ENCODE data around the gene SLC7A7. TPM values are rescaled to one million over a fixed set of nuclear protein-coding genes. Genes with fewer than 3 reads are reported as not detected.
"Not testable (repeated sequence)": the region's sequence is repeated elsewhere in the genome, so short reads cannot be mapped to it uniquely, and the experiment has no call there.

SLC7A7 gene
- total RNA-seq, 1 donor from 2014 or later = 4.6 TPM

DNA sequence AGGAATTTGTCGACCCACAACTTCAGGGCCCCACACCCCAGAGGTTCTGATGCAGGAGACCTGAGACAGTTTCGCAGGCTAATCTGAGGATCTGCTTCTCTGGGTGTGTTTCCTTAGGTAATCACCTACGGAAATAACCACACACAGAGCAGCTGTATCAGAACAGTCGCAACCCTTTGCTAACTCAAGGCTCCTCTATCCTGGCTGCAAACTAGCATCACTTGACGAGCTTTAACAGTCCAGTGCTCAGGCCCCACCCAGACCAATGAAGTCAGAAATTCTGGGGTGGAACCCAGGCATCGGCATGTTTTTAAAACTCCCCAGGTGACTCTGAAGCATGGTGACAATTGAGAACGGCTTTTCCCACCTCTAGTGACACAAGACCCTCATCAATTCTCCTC lies 20.7 kb downstream of the SLC7A7 start:
- H3K27ac ChIP-seq (replicated peaks) = no peak overlapping the region
- no peak for DNase-seq
- TF ChIP-seq, protein P1, sequence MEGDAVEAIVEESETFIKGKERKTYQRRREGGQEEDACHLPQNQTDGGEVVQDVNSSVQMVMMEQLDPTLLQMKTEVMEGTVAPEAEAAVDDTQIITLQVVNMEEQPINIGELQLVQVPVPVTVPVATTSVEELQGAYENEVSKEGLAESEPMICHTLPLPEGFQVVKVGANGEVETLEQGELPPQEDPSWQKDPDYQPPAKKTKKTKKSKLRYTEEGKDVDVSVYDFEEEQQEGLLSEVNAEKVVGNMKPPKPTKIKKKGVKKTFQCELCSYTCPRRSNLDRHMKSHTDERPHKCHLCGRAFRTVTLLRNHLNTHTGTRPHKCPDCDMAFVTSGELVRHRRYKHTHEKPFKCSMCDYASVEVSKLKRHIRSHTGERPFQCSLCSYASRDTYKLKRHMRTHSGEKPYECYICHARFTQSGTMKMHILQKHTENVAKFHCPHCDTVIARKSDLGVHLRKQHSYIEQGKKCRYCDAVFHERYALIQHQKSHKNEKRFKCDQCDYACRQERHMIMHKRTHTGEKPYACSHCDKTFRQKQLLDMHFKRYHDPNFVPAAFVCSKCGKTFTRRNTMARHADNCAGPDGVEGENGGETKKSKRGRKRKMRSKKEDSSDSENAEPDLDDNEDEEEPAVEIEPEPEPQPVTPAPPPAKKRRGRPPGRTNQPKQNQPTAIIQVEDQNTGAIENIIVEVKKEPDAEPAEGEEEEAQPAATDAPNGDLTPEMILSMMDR (IDR thresholded peaks at IDR 0.05; ENCODE audit: borderline replicate concordance) = no peak
- H3K36me3 ChIP-seq = no peaks in the 10 kb centered on the region
- no peaks in the 10 kb centered on the region for H3K27me3 ChIP-seq (ENCODE audit: low read depth)
- H3K4me1 ChIP-seq = no peaks in the 10 kb centered on the region
- no peaks in the 10 kb centered on the region for H3K9me3 ChIP-seq (replicated peaks)
- intact Hi-C loops (cut with micrococcal nuclease) = no loop called here
- no peak overlapping the region for H3K4me3 ChIP-seq

DNA sequence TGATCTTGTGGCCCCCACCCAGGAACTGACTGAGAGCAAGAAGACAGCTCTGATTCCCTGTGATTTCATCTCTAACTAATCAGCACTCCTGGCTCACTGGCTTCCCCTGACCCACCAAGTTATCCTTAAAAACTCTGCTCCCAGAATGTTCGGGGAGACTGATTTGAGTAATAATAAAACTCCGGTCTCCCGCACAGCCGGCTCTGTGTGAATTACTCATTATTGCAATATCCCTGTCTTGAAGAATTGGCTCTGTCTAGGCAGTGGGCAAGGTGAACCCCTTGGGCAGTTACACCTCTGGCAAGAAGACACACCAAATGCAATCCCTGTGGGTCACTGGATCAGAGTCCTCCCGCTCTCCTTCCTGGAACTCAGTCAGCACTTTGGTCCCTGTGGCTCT lies 21.3 kb downstream of the SLC7A7 start:
- no peaks in the 10 kb centered on the region for H3K9me3 ChIP-seq (replicated peaks)
- intact Hi-C loops (cut with micrococcal nuclease) = no loop called here
- H3K4me1 ChIP-seq = no peaks in the 10 kb centered on the region
- no peaks in the 10 kb centered on the region for H3K36me3 ChIP-seq
- TF ChIP-seq, protein P1 (IDR thresholded peaks at IDR 0.05; ENCODE audit: borderline replicate concordance) = no peak
- H3K27me3 ChIP-seq (ENCODE audit: low read depth) = no peaks in the 10 kb centered on the region
- no peak overlapping the region for H3K27ac ChIP-seq (replicated peaks)
- DNase-seq = no peak
- H3K4me3 ChIP-seq = no peak overlapping the region

DNA sequence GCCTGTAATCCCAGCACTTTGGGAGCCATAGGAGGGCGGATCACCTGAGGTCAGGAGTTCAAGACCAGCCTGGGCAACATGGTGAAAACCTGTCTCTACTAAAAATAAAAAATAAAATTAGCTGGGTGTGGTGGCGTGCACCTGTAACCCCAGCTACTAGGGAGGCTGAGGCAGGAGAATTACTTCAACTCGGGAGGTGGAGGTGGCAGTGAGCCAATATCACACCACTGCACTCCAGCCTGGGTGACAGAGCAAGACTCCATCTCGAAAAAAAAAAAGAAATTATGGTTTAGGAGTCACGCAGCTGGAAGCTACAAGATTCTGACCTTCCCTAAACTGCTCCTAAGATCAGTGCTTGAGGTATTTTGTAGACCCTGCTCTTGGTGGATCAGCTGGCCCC lies 21.7 kb downstream of the SLC7A7 start:
- H3K27ac ChIP-seq (replicated peaks); H3K36me3 ChIP-seq; H3K9me3 ChIP-seq (replicated peaks); H3K4me1 ChIP-seq; intact Hi-C loops (cut with micrococcal nuclease); H3K4me3 ChIP-seq; H3K27me3 ChIP-seq (ENCODE audit: low read depth); DNase-seq: not testable (repeated sequence)

DNA sequence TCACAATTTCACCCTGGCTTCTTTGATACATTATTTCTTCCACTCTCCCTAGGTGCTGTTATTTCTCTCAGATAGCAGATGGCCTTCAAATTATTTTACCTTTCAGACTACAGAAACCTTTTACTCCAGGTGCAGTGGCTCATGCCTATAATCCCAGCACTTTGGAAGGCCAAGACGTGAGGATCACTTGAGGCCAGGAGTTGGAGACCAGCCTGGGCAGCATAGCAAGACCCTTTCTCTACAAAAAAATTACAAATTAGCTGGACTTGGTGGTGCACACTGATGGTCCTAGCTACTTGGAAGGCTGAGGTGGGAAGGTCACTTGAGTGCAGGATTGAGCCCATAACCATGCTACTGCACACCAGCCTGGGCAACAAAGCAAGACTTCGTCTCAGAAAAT lies 23.1 kb downstream of the SLC7A7 start:
- H3K27me3 ChIP-seq (ENCODE audit: low read depth) = no peaks in the 10 kb centered on the region
- intact Hi-C loops (cut with micrococcal nuclease) = no loop called here
- H3K9me3 ChIP-seq (replicated peaks) = no peaks in the 10 kb centered on the region
- H3K27ac ChIP-seq (replicated peaks) = no peak overlapping the region
- no peak overlapping the region for H3K4me3 ChIP-seq
- TF ChIP-seq, protein P1 (IDR thresholded peaks at IDR 0.05; ENCODE audit: borderline replicate concordance) = no peak
- DNase-seq = no peak
- no peaks in the 10 kb centered on the region for H3K36me3 ChIP-seq
- no peaks in the 10 kb centered on the region for H3K4me1 ChIP-seq

DNA sequence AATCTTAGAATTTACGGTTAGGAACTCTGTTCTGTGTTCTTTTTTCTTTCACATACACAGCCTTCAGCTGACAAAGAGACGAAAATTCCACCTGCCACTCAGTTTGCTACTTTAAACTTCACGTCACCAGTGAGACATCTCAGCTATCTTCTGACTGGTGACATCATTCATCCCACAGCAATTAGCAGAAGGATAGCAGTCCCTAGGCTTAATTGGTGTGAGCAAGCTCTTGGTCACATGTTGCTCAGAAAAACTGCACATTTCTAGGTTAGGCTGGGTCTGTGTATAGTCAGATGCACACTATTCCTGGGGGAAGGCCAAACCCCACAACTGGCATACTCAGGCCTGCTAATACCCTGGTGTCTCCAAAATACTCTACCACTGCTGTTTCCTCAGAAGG lies 23.9 kb downstream of the SLC7A7 start:
- no peak overlapping the region for H3K27ac ChIP-seq (replicated peaks)
- no peaks in the 10 kb centered on the region for H3K27me3 ChIP-seq (ENCODE audit: low read depth)
- H3K4me1 ChIP-seq = no peaks in the 10 kb centered on the region
- H3K36me3 ChIP-seq = no peaks in the 10 kb centered on the region
- no peak overlapping the region for H3K4me3 ChIP-seq
- no peaks in the 10 kb centered on the region for H3K9me3 ChIP-seq (replicated peaks)
- TF ChIP-seq, protein P1 (IDR thresholded peaks at IDR 0.05; ENCODE audit: borderline replicate concordance) = no peak
- DNase-seq = no peak
- intact Hi-C loops (cut with micrococcal nuclease) = no loop called here

DNA sequence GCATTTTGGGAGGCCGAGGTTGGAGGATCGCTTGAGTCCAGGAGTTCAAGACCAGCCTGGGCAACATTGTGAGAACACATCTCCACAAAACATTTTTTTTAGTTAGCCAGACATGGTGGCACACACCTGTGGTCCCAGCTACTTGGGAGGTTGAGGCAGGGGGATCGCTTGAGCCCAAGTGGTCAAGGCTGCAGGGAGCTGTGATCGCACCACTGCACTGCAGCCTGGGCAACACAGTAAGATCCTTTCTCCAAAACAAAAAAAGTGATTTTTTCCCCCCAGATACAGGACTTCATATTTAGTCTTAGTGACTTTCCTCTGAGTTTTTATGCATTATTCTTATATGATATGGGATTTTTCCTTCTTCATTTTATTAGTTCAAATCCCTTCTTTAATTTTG lies 28.6 kb downstream of the SLC7A7 start:
- intact Hi-C loops (cut with micrococcal nuclease) = no loop called here
- H3K27me3 ChIP-seq (ENCODE audit: low read depth) = no peaks in the 10 kb centered on the region
- H3K4me3 ChIP-seq = no peak overlapping the region
- no peaks in the 10 kb centered on the region for H3K36me3 ChIP-seq
- no peaks in the 10 kb centered on the region for H3K4me1 ChIP-seq
- no peak overlapping the region for H3K27ac ChIP-seq (replicated peaks)
- H3K9me3 ChIP-seq (replicated peaks) = no peaks in the 10 kb centered on the region
- TF ChIP-seq, protein P1 (IDR thresholded peaks at IDR 0.05; ENCODE audit: borderline replicate concordance) = no peak
- no peak for DNase-seq
